Left ventricle myocardium inferior (tissue), 1 donor: ENCODE data around the gene CYB561D1. TPM values are rescaled to one million over a fixed set of nuclear protein-coding genes. Genes with fewer than 3 reads are reported as not detected.

Experiments
- DNase-seq: peaks from one replicate; pipeline ENCODE4 v3.0.0-alpha.2; 2020
- H3K27ac ChIP-seq: fragments of 200-600 bp; replicated peaks from 2 replicates; pipeline ENCODE4 v1.8.0; 2021
- H3K27me3 ChIP-seq: fragments of 200-600 bp; 2 replicates; pipeline ENCODE4 v1.8.0; 2021; ENCODE audit warnings: low read depth
- H3K36me3 ChIP-seq: fragments of 200-600 bp; 2 replicates; pipeline ENCODE4 v1.8.0; 2021
- H3K4me1 ChIP-seq: fragments of 200-600 bp; 2 replicates; pipeline ENCODE4 v1.8.0; 2021
- H3K4me3 ChIP-seq: fragments of 200-600 bp; 2 replicates; pipeline ENCODE4 v1.8.0; 2021; ENCODE audit warnings: mild to moderate bottlenecking, moderate library complexity
- H3K9me3 ChIP-seq: fragments of 200-600 bp; replicated peaks from 2 replicates; pipeline ENCODE4 v1.8.0; 2021
- CTCF ChIP-seq: fragments of 200-600 bp; IDR thresholded peaks from 2 replicates; pipeline ENCODE4 v1.8.0; 2021; ENCODE audit warnings: antibody characterized with exemption, mild to moderate bottlenecking, borderline replicate concordance
- intact Hi-C: fragments of 100-400 bp; cut with micrococcal nuclease; formaldehyde crosslinking; loops from one replicate; pipeline ENCODE4 v1.11.0; 2022
- total RNA-seq: library from RNA; stranded (reverse); fragmentation: NEBNext Ultra II Directional; extraction: Animal tissue kit (Norgen Biotek cat#: 25700); gene quantifications from one replicate; pipeline ENCODE4 v1.2.1, GENCODE V29; 2021
- donor health status: DM: no; HTN: yes; CAD: no; lungs with severe emphysema.

CYB561D1 gene
- total RNA-seq, 1 donor from 2014 or later, result 4.6 TPM

GRCh38 chr1:109508873-109509175 is 14.9 kb downstream of the CYB561D1 start:
- Histone ChIP-seq H3K27ac (peak overlapping the region; percentile 75), H3K4me1 (peaks cover 34% of the 10 kb centered on the region), H3K36me3 (peaks cover 9% of the 10 kb centered on the region), H3K9me3 (no peaks in the 10 kb centered on the region), H3K27me3 (no peaks in the 10 kb centered on the region), H3K4me3 (peak overlapping the region; percentile 77)
- TF ChIP-seq CTCF, result no peak
- no peak for DNase-seq
- intact Hi-C loops, result no loop called here

GRCh38 chr1:109509176-109510134 is 15.6 kb downstream of the CYB561D1 start, which contains the start of gene AMIGO1:
AMIGO1 (minus strand) TSS chr1:109509727; CDS start chr1:109508912, 815 bp downstream.
- Histone ChIP-seq H3K4me3 (peak within 1 kb of the TSS; percentile 77), H3K27ac (peak within 1 kb of the TSS; percentile 75)
- peak; percentile 71 for DNase-seq

GRCh38 chr1:109513110-109513710 is 19.3 kb downstream of the CYB561D1 start:
- no peak overlapping the region for H3K27ac ChIP-seq
- no peak for DNase-seq
- H3K9me3 ChIP-seq, result no peaks in the 10 kb centered on the region
- H3K4me1 ChIP-seq, result peaks cover 24% of the 10 kb centered on the region
- intact Hi-C loops, result loop anchor here (10.0 kb wide), 1 partner anchor 238 kb away; no protein-coding TSS in a partner anchor
- H3K27me3 ChIP-seq, result no peaks in the 10 kb centered on the region
- no peak overlapping the region for H3K4me3 ChIP-seq
- no peak for TF ChIP-seq CTCF
- peaks cover under 1% of the 10 kb centered on the region for H3K36me3 ChIP-seq

More at GRCh38 chr1:109509176-109510134, 15.6 kb downstream of the CYB561D1 start, which contains the start of gene AMIGO1:
- H3K9me3 ChIP-seq, result no peaks in the 10 kb centered on the region
- H3K36me3 ChIP-seq, result peaks cover 9% of the 10 kb centered on the region
- intact Hi-C loops, result loop anchor here (10.0 kb wide), 1 partner anchor 235 kb away; no protein-coding TSS in a partner anchor
- H3K4me1 ChIP-seq, result peaks cover 34% of the 10 kb centered on the region
- H3K27me3 ChIP-seq, result no peaks in the 10 kb centered on the region
- no peak for TF ChIP-seq CTCF

- intact Hi-C loops, result loop anchor here (10.0 kb wide), 1 partner anchor 240 kb away; no protein-coding TSS in a partner anchor
- Histone ChIP-seq H3K9me3 (no peaks in the 10 kb centered on the region), H3K4me1 (peaks cover 11% of the 10 kb centered on the region), H3K27me3 (no peaks in the 10 kb centered on the region), H3K4me3 (no peak overlapping the region), H3K27ac (no peak overlapping the region), H3K36me3 (no peaks in the 10 kb centered on the region)
- no peak for TF ChIP-seq CTCF
- no peak for DNase-seq
Observed at GRCh38 chr1:109514846-109515245, 21.0 kb downstream of the CYB561D1 start.

- no peak for DNase-seq
- TF ChIP-seq CTCF, result no peak
- intact Hi-C loops, result loop anchor here (10.0 kb wide), 1 partner anchor 242 kb away; no protein-coding TSS in a partner anchor
- Histone ChIP-seq H3K4me1 (peaks cover 4% of the 10 kb centered on the region), H3K36me3 (no peaks in the 10 kb centered on the region), H3K4me3 (no peak overlapping the region), H3K27me3 (peaks cover 4% of the 10 kb centered on the region), H3K9me3 (no peaks in the 10 kb centered on the region), H3K27ac (no peak overlapping the region)
Observed at GRCh38 chr1:109516872-109517271, 23.0 kb downstream of the CYB561D1 start.
